Mucosa of rectum (tissue), 2 donors: ENCODE data around the gene FOXR1.
"Not testable (repeated sequence)": the region's sequence is repeated elsewhere in the genome, so short reads cannot be mapped to it uniquely, and the experiment has no call there.

Experiments used
- H3K27ac ChIP-seq, 2 donors: one replicate each; pipeline ENCODE4 v1.7.0; 2013; ENCODE audit warnings: inconsistent platforms in 2 of 2, low read depth in 2 of 2, low read length in 2 of 2
- H3K27me3 ChIP-seq, 2 donors: one replicate each; pipeline ENCODE4 v1.7.0; 2013; ENCODE audit warnings: low read length in 2 of 2; ENCODE audit not compliant: control insufficient read depth in 2 of 2, insufficient read depth in 2 of 2
- H3K36me3 ChIP-seq, 2 donors: one replicate each; pipeline ENCODE4 v1.7.0; 2013; ENCODE audit warnings: low read length in 2 of 2; ENCODE audit not compliant: control insufficient read depth in 2 of 2, insufficient read depth in 2 of 2
- H3K4me1 ChIP-seq, 2 donors: one replicate each; pipeline ENCODE4 v1.7.0; 2013; ENCODE audit warnings: low read length in 2 of 2, mild to moderate bottlenecking in 1 of 2; ENCODE audit not compliant: control insufficient read depth in 2 of 2, insufficient read depth in 2 of 2
- H3K4me3 ChIP-seq, 2 donors: one replicate each; pipeline ENCODE4 v1.7.0; 2013; ENCODE audit warnings: low read length in 2 of 2
- H3K9ac ChIP-seq, 2 donors: one replicate each; pipeline ENCODE4 v1.7.0; 2013; ENCODE audit warnings: low read length in 2 of 2, low read depth in 1 of 2, mild to moderate bottlenecking in 1 of 2
- H3K9me3 ChIP-seq, 2 donors: one replicate each; pipeline ENCODE4 v1.7.0; 2013; ENCODE audit warnings: low read length in 2 of 2; ENCODE audit not compliant: control insufficient read depth in 2 of 2
- donor health status: healthy.
- donor health status: Normal muscosa, but diverticular disease.

The FOXR1 gene

DNA sequence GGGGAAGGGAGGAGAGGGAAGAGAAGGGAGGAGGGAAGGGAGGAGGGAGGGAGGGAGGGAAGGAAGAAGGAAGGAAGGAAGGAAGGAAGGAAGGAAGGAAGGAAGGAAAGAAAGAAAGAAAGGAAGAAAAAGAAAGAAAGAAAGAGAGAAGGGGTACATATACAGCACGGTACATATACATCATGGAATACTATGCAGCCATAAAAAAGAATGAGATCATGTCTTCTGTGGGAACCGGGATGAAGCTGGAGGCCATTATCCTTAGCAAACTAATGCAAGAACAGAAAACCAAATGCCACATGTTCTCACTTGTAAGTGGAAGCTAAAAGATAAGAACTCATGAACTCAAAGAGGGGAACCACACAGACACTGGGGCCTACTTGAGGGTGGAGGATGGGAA, 2.1 kb upstream of the FOXR1 start:
- H3K27me3 ChIP-seq, H3K4me3 ChIP-seq, H3K4me1 ChIP-seq, H3K36me3 ChIP-seq, H3K9ac ChIP-seq, H3K27ac ChIP-seq, H3K9me3 ChIP-seq: not testable (repeated sequence)

DNA sequence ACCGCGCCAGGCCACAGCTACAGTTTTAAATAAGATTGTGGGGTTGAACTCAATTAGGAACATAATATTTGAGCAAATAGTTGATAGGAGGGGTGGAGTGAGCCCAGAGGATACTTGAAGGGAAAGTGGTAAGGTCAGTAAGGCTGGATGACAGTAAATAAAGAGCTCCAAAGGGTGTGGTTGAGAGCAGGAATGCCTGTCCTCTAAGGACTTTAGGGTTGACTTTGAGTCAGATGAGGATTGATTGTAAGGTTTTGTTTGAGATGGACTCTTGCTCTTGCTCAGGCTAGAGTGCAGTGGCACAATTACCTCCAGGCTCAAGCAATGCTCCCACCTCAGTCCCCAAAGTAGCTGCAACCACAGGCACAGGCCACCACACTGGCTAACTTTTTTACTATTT, 2.4 kb downstream of the FOXR1 start:
- Histone ChIP-seq H3K36me3 (no peaks in the 10 kb centered on the region), H3K9ac (no peak overlapping the region), H3K27ac (no peak overlapping the region)

DNA sequence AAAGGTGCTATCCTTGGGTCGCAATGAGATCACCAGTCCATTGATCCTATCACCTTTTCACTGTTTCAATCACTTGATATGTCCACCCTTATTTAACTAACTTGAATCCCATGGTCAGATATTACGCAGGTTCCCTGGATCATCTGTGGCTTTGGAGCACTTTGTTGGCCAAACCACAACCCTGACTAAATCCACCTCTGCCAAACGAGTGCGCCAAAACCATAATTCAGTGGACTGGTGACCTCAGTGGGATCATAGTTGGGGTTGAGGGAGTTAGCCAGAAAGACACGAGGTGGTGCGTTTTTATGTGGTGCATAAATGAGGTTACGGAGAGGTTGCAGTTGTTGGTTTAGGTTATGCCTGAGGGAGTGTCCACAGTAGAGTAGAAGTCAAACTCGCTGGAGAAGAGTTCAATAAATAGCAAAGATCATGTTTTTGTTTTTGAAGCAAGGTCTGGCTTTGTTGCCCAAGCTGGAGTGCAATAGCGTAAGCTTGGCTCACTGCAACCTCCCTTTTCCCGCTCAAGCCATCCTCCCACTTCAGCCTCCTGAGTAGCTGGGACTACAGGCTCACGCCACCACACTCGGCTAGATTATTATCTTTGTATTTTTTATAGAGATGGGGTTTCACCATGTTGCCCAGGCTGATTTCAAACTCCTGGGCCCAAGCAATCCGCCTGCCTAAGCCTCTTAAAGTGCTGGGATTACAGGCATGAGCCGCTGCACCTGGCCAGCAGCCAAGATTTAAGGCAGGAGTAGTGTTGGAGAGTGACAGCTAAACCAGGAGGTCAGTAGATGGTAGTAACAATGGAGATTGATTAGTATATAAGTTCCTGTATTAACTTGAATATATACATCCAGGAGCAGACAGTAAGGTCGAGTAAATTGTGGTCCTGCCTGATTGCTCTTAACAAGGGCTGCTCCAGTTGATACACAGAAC, 4.5 kb downstream of the FOXR1 start:
- Histone ChIP-seq H3K9me3 (no peaks in the 10 kb centered on the region), H3K4me3 (no peak overlapping the region), H3K4me1 (no peaks in the 10 kb centered on the region), H3K9ac (no peak overlapping the region), H3K27me3 (no peaks in the 10 kb centered on the region), H3K27ac (no peak overlapping the region), H3K36me3 (no peaks in the 10 kb centered on the region)

More for the DNA sequence above, 2.4 kb downstream of the FOXR1 start:
- Histone ChIP-seq H3K4me3 (no peak overlapping the region), H3K4me1 (no peaks in the 10 kb centered on the region), H3K27me3 (no peaks in the 10 kb centered on the region), H3K9me3 (no peaks in the 10 kb centered on the region)

DNA sequence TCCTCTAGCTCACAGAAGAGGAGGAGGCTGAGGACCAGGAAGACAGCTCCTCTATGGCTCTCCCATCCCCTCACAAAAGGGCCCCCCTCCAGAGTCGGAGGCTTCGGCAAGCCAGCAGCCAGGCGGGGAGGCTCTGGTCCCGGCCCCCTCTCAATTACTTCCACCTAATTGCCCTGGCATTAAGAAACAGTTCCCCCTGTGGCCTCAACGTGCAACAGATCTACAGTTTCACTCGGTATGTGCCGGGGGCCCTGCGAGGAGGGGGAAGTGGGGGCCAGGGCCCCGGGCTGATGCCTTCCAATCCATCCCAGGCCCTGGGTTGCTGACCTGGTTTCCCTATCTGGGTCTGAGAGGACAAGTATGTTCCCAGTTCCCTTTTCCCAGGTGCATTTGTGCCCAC, 7.9 kb downstream of the FOXR1 start:
- Histone ChIP-seq H3K27ac (no peak overlapping the region), H3K4me3 (no peak overlapping the region), H3K4me1 (no peaks in the 10 kb centered on the region), H3K27me3 (no peaks in the 10 kb centered on the region), H3K36me3 (no peaks in the 10 kb centered on the region), H3K9me3 (no peaks in the 10 kb centered on the region), H3K9ac (no peak overlapping the region)

DNA sequence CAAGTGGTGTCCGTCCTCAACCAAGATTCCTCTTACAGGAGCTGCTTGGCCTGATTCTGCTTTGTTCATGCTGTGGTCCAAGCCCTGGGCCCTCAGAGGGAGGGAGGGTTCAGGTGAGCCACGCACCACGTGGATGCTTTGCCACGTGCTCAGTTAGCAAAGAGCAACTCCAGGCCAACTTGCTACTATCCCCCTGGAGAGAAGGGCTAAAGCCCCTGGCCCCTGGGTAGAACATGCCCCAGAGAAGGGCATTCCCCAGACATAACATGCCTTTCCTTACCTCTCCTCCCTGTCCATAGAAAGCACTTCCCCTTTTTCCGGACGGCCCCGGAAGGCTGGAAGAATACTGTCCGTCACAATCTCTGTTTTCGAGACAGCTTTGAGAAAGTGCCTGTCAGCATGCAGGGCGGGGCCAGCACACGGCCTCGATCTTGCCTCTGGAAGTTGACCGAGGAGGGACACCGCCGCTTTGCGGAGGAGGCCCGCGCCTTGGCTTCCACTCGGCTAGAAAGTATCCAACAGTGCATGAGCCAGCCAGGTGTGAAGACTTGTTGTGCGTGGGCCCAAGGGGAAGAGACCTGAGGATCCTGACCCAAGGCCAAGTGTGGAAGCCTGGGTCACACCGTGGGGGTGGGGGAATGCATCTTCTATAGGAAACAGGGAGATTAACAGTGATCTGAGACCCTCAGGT, 8.8 kb downstream of the FOXR1 start:
- Histone ChIP-seq H3K27ac (no peak overlapping the region), H3K27me3 (no peaks in the 10 kb centered on the region), H3K36me3 (no peaks in the 10 kb centered on the region), H3K9ac (peak overlapping the region in 1 of 2 donors; percentile 3), H3K9me3 (no peaks in the 10 kb centered on the region), H3K4me3 (peak overlapping the region in 1 of 2 donors; percentile 31), H3K4me1 (no peaks in the 10 kb centered on the region)

DNA sequence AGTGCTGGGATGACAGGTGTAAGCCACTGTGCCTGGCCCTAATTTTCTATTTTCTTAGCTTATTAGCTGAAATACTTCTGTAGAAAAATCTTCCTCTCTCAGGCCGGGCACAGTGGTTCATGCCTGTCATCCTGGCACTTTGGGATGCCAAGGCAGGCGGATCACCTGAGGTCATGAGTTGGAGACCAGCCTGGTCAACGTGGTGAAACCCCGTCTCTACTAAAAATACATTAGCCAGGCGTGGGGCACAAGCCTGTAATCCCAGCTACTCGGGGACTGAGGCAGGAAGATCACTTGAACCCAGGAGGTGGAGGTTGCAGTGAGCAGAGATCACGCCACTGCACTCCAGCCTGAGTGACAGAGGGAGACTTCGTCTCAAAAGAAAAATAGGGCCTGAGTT, 12.8 kb downstream of the FOXR1 start:
- H3K27ac ChIP-seq, H3K4me3 ChIP-seq, H3K36me3 ChIP-seq, H3K9ac ChIP-seq, H3K9me3 ChIP-seq, H3K27me3 ChIP-seq, H3K4me1 ChIP-seq: not testable (repeated sequence)

DNA sequence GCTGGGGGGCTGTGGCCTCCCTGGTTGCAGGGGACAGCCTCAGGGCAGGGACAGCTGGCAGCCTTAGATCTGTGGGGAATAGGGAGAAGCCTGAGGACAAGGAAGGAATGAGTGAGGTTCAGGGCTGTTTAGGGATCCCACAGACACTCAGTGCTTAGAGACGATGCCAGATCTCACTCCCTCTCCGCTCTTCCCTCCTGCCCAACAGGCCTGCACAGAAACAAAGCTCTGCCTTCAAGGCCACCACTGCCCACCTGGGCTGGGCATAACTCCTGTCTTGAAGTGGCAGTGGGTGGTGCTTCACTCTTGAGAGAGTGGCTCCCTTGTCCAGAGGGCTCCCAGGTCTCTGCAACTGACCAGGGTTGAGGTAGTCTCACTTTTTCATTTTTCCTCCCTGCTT, 13.3 kb downstream of the FOXR1 start:
- Histone ChIP-seq H3K27me3 (no peaks in the 10 kb centered on the region), H3K36me3 (no peaks in the 10 kb centered on the region), H3K9ac (no peak overlapping the region), H3K4me3 (no peak overlapping the region), H3K9me3 (no peaks in the 10 kb centered on the region), H3K27ac (no peak overlapping the region), H3K4me1 (no peaks in the 10 kb centered on the region)

DNA sequence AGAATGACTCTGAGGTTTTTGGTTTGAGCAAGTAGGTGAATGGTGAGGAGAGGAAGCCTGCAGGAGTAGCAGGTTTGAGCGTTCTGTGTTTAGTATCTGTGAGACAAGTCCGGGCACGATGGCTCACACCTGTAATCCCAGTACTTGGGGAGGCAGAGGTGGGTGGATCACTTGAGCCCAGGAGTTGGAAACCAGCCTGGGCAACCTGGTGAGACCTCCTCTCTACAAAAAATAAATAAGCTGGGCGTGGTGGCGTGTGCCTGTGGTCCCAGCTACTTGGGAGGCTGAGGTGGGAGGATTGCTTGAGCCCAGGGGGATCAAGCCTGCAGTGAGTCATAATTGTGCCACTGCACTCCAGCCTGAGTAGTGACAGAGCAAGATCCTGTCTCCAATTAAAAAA, 16.7 kb downstream of the FOXR1 start:
- H3K4me1 ChIP-seq: no peaks in the 10 kb centered on the region
- H3K36me3 ChIP-seq: no peaks in the 10 kb centered on the region
- no peaks in the 10 kb centered on the region for H3K9me3 ChIP-seq
- no peak overlapping the region for H3K9ac ChIP-seq
- H3K27ac ChIP-seq: no peak overlapping the region
- H3K4me3 ChIP-seq: no peak overlapping the region
- H3K27me3 ChIP-seq: no peaks in the 10 kb centered on the region

DNA sequence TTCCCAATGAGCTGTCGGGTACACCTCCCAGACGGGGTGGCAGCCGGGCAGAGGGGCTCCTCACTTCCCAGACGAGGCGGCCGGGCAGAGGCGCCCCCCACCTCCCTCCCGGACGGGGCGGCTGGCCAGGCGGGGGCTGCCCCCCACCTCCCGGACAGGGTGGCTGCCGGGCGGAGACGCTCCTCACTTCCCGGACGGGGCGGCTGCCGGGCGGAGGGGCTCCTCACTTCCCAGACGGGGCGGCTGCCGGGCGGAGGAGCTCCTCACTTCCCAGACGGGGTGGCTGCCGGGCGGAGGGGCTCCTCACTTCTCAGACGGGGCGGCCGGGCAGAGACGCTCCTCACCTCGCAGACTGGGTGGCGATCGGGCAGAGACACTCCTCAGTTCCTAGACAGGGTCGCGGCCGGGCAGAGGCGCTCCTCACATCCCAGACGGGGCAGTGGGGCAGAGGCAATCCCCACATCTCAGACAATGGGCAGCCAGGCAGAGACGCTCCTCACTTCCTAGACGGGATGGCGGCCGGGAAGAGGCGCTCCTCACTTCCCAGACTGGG, 20.0 kb downstream of the FOXR1 start:
- H3K27ac ChIP-seq, H3K4me3 ChIP-seq, H3K36me3 ChIP-seq, H3K27me3 ChIP-seq, H3K4me1 ChIP-seq, H3K9me3 ChIP-seq, H3K9ac ChIP-seq: not testable (repeated sequence)

DNA sequence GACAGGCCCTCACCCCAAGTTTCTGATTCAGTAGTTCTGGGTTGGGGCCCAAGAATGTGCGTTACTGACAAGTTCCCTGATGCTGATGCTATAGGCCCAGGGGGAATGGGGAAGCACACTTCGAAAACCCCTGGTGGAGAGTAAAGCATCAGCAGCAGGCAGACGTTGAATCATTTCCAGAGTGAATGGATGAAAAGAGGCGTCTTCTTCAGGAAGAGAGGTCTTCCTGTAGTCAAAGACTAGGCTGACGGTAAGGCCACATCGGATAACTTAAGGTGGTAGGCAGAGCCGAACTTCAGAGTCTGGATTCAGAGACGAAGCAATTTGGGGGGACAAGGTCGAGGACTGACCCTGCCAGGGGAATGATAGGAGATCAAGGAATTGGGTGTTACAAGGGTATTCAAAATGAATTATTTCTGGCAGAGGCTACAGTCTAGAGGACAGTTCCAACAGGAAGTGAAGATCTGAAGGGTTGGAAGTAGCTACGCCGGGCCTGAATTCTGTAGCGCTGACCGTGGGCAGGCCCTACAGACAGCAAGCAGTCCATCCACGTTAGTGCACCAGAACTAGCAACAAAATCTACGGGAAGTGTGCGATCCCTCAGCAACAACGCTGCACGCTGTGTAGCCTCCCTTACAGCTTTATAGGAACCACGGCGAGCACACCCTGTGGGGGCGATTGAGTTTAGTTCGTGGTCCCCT, 25.5 kb downstream of the FOXR1 start:
- H3K4me3 ChIP-seq: peak overlapping the region; percentile 68 to 100
- peaks cover 0 to 7% of the 10 kb centered on the region in 2 donors for H3K36me3 ChIP-seq
- peak overlapping the region; percentile 72 to 89 for H3K9ac ChIP-seq
- H3K4me1 ChIP-seq: peaks cover 17 to 18% of the 10 kb centered on the region in 2 donors
- H3K27me3 ChIP-seq: no peaks in the 10 kb centered on the region
- H3K9me3 ChIP-seq: no peaks in the 10 kb centered on the region
- peak overlapping the region in 1 of 2 donors; percentile 69 for H3K27ac ChIP-seq
